Measurements from ENCODE around the gene EXOSC10. TPM values are rescaled to one million over a fixed set of nuclear protein-coding genes. Genes with fewer than 3 reads are reported as not detected.
"Not testable (repeated sequence)": the region's sequence is repeated elsewhere in the genome, so short reads cannot be mapped to it uniquely, and the experiment has no call there.

The EXOSC10 gene
- total and polyA plus RNA-seq, 2 experiments from 2014 or later: 47.0 to 47.2 TPM

GRCh38 chr1:11064942-11065341, 34.7 kb downstream of the EXOSC10 start:
- H4K20me1 ChIP-seq (ENCODE audit: insufficient read depth, poor library complexity, severe bottlenecking): no peaks in the 10 kb centered on the region
- H3K36me3 ChIP-seq (replicated peaks; ENCODE audit: insufficient read depth, low read depth): peaks cover 6% of the 10 kb centered on the region
- peaks cover 8% of the 10 kb centered on the region for H3K4me1 ChIP-seq (ENCODE audit: insufficient read depth)
- H2AFZ ChIP-seq: no peak overlapping the region
- H3K79me2 ChIP-seq: peaks cover 10% of the 10 kb centered on the region
- no peaks in the 10 kb centered on the region for H3K27me3 ChIP-seq
- TF ChIP-seq EZH2phosphoT487 (IDR thresholded peaks at IDR 0.05; ENCODE audit: low read depth, severe bottlenecking, unreplicated experiment): no peak
- no peak for TF ChIP-seq EZH2 (IDR thresholded peaks at IDR 0.05; ENCODE audit: borderline replicate concordance)
- TF ChIP-seq CTCF (IDR thresholded peaks at IDR 0.05; ENCODE audit: poor library complexity): no peak
- H3K4me2 ChIP-seq: no peak overlapping the region
- H3K9me2 ChIP-seq (replicated peaks; ENCODE audit: insufficient read depth): no peaks in the 10 kb centered on the region
- no peak overlapping the region for H3K4me3 ChIP-seq
- WGBS (ENCODE audit: low lambda C conversion rate, missing lambda C conversion rate): 100% methylated on average over 3 of the region's 3 CpGs
- no peak for DNase-seq (ENCODE audit: low spot score)
- H3K27ac ChIP-seq: no peak overlapping the region
- H3K9me3 ChIP-seq (ENCODE audit: low read depth): no peaks in the 10 kb centered on the region

GRCh38 chr1:11063937-11064537, 35.6 kb downstream of the EXOSC10 start:
- not testable (repeated sequence) for H3K4me1 ChIP-seq (ENCODE audit: insufficient read depth); H3K9me3 ChIP-seq (ENCODE audit: low read depth); DNase-seq (ENCODE audit: low spot score); H3K9me2 ChIP-seq (replicated peaks; ENCODE audit: insufficient read depth); H3K27ac ChIP-seq; H2AFZ ChIP-seq; H4K20me1 ChIP-seq (ENCODE audit: insufficient read depth, poor library complexity, severe bottlenecking); H3K4me3 ChIP-seq; H3K4me2 ChIP-seq; H3K36me3 ChIP-seq (replicated peaks; ENCODE audit: insufficient read depth, low read depth); H3K27me3 ChIP-seq
- peaks cover 15% of the 10 kb centered on the region for H3K79me2 ChIP-seq
- WGBS (ENCODE audit: low lambda C conversion rate, missing lambda C conversion rate): 91% methylated on average over 18 of the region's 18 CpGs

- Histone ChIP-seq H4K20me1 (ENCODE audit: insufficient read depth, poor library complexity, severe bottlenecking) (no peaks in the 10 kb centered on the region), H3K27ac (no peak overlapping the region), H3K9me3 (ENCODE audit: low read depth) (no peaks in the 10 kb centered on the region), H3K4me2 (no peak overlapping the region), H3K27me3 (no peaks in the 10 kb centered on the region), H3K9me2 (replicated peaks; ENCODE audit: insufficient read depth) (no peaks in the 10 kb centered on the region), H3K36me3 (replicated peaks; ENCODE audit: insufficient read depth, low read depth) (peaks cover 6% of the 10 kb centered on the region), H3K4me3 (no peak overlapping the region), H3K4me1 (ENCODE audit: insufficient read depth) (peaks cover 8% of the 10 kb centered on the region), H2AFZ (no peak overlapping the region), H3K79me2 (peaks cover 20% of the 10 kb centered on the region)
- 84% methylated on average over 3 of the region's 3 CpGs for WGBS (ENCODE audit: low lambda C conversion rate, missing lambda C conversion rate)
- DNase-seq (ENCODE audit: low spot score): no peak
- TF ChIP-seq CTCF (IDR thresholded peaks at IDR 0.05; ENCODE audit: poor library complexity) (no peak), EZH2 (IDR thresholded peaks at IDR 0.05; ENCODE audit: borderline replicate concordance) (no peak), EZH2phosphoT487 (IDR thresholded peaks at IDR 0.05; ENCODE audit: low read depth, severe bottlenecking, unreplicated experiment) (no peak)
Observed at GRCh38 chr1:11062965-11063401, 36.7 kb downstream of the EXOSC10 start.

- no peak overlapping the region for H2AFZ ChIP-seq
- H3K4me1 ChIP-seq (ENCODE audit: insufficient read depth): peaks cover 8% of the 10 kb centered on the region
- peaks cover 20% of the 10 kb centered on the region for H3K79me2 ChIP-seq
- 89% methylated on average over 5 of the region's 5 CpGs for WGBS (ENCODE audit: low lambda C conversion rate, missing lambda C conversion rate)
- H3K4me3 ChIP-seq: no peak overlapping the region
- H3K36me3 ChIP-seq (replicated peaks; ENCODE audit: insufficient read depth, low read depth): peaks cover 6% of the 10 kb centered on the region
- H4K20me1 ChIP-seq (ENCODE audit: insufficient read depth, poor library complexity, severe bottlenecking): no peaks in the 10 kb centered on the region
- TF ChIP-seq CTCF (IDR thresholded peaks at IDR 0.05; ENCODE audit: poor library complexity) (no peak), EZH2 (IDR thresholded peaks at IDR 0.05; ENCODE audit: borderline replicate concordance) (no peak), EZH2phosphoT487 (IDR thresholded peaks at IDR 0.05; ENCODE audit: low read depth, severe bottlenecking, unreplicated experiment) (no peak)
- no peaks in the 10 kb centered on the region for H3K9me2 ChIP-seq (replicated peaks; ENCODE audit: insufficient read depth)
- no peak for DNase-seq (ENCODE audit: low spot score)
- H3K4me2 ChIP-seq: peak overlapping the region; percentile 80
- H3K9me3 ChIP-seq (ENCODE audit: low read depth): no peaks in the 10 kb centered on the region
- H3K27me3 ChIP-seq: no peaks in the 10 kb centered on the region
- no peak overlapping the region for H3K27ac ChIP-seq
Observed at GRCh38 chr1:11061652-11062365, 37.9 kb downstream of the EXOSC10 start.

Data from hepatocyte (in vitro differentiated cells).